Fibroblast of peridontal ligament (primary cell): ENCODE results near the gene EXOC4.
"Not testable (repeated sequence)": the region's sequence is repeated elsewhere in the genome, so short reads cannot be mapped to it uniquely, and the experiment has no call there.

Source experiments
- DNase-seq: peaks from one replicate; pipeline ENCODE4 v3.0.0-alpha.2; 2010; ENCODE audit errors: extremely low read depth

EXOC4 gene

DNA sequence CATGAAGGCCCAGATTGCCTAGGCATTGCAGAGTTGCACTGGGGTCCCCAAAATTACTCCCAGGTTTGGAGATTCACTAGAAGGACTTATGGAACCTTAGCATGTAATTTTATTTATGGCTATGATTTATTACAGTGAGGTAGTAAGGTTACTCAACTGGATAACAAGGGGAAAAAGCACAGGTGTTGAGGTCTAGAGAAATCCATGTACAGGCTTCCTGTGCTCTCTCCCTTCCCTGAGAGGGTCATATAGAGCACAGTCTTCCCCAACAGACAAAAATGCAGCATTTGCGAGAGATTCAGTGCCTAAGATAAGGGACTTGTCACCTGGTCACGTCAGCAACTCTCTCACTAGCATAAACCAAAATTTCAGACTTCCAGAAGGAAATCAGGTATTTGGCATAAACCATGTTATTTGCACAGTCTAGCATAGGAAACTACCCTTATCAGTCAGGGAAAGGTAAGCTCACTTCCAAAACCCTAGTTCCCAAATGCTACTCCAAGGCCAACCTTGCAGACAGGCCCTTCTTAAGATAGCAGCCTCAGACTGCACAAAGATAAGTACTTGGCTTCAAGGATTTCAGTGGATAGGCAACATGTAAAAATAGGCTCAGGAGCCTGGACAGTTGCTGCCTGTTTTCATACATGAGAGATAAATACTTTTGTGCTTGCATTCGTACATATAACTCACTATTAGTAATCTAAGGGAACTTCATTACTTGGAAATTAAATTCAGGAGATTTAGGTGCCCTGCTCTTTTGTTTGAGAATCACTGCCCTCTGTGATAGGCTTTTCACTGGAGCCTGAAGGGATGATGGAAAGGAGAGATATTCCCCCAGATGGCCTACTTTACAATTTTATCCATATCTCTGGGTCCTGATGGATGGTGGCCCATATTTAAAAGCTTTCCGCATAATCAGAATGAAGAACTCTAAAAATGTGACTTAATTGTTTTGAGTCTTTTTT is 495.8 kb downstream of the EXOC4 start:
- DNase-seq = no peak

DNA sequence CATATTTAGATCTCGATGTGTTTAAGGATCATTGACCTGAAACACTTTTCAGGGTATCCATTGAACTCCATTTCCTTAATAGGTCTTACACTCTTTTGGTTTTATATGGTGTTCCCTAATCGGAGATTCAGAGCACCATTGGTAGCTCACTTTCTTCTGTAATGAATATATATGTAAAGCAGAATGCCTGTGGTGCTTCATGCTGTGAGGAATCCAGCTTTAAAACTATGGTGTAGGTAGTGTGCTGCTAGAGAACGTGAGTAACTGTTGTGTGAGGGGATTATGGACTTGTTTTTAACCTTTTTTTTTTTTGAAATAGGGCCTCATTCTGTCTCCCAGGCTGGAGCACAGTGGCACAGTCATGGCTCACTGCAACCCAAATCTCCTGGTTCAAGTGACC is 497.4 kb downstream of the EXOC4 start:
- no peak for DNase-seq

DNA sequence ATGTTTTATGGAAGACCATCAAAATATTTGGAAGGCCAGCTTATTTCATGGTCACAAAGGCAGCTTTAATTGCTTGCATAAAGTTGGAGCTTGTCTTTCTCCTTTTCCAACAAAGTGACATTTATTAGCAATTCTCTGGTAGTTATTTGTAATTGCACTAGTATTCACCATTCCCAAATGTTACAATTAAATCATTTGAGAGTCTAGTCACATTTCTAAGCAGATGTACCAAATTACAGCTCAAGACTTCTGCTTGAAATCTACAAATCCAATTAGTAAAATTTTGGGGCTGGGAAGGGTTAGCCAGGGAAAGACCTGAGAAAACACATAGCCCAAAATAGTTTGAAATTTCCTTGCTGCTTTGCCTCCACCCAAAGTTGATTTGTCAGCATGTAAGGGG is 498.2 kb downstream of the EXOC4 start:
- no peak for DNase-seq

DNA sequence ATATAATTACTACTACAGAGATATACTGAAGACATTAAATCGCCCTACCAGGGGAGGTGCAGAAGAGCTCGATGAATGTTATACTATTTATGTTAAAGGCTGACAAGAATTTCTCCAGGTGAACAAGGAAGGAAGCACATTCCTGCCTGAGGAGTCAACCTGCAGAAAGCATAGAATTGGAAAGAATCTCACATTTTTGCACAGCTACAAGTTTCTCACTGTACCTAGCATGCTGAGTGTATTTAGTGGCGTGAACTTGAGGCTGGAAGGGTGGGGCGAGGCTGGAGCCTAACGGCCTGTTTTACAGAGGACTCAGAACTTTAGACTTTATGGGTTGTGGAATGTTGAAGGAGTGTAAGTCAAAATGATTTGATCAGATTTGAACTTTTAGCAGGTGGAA is 500.6 kb downstream of the EXOC4 start:
- no peak for DNase-seq

DNA sequence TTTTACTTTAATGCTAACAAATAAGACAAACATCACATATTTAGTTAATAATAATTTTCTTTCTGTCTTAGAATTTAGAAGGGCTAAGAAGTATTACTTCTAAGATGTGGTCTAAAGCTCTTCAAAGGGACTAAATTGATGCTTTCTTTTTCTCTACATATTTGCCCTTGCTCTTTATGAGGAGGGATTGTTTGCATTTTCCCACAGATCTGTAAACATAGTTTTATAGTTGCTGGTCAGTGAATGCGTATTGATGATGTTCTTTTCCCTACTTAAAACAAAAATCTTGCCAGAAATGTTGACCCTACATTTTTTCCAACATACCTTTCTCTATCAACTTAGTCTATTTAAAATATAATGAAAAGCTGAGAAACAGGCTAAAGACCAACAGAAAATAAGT is 501.8 kb downstream of the EXOC4 start:
- peak; percentile 10 for DNase-seq

DNA sequence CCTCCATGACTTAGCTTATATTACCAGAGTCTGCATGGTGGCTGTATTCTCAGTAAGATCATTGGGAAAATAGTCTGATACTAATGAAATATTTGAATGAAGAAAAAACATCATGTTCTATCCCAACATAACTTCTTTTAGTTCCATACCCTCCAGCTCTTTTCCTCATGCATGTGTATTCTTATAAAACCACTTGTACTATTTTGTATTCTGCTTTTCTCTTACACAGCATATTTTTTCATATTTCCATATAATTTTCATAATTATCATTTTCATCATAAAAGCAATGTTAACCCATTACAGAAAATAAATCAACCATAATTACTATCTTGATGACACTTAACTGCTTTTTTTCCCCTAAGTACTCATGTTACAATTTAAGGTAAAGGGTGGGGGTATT is 503.0 kb downstream of the EXOC4 start:
- DNase-seq = no peak

DNA sequence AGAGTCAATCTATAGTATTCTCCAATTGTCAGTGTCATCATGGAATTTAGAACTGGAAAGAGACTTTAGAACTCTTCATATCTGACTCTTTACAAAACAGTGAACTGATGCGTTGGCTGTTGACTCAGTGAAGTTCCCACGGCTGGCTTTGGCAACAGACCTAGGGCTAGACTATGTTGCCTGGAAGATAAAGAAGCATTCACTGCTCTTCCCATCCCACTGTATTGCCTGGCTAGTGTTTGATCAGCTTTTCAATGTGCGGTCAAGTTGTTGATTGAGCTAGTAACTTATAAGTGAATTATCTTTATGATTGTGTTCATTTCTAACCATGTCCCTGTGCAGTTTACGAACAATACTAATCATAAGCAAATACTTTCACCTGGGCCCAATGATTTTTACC is 508.6 kb downstream of the EXOC4 start:
- DNase-seq = no peak

DNA sequence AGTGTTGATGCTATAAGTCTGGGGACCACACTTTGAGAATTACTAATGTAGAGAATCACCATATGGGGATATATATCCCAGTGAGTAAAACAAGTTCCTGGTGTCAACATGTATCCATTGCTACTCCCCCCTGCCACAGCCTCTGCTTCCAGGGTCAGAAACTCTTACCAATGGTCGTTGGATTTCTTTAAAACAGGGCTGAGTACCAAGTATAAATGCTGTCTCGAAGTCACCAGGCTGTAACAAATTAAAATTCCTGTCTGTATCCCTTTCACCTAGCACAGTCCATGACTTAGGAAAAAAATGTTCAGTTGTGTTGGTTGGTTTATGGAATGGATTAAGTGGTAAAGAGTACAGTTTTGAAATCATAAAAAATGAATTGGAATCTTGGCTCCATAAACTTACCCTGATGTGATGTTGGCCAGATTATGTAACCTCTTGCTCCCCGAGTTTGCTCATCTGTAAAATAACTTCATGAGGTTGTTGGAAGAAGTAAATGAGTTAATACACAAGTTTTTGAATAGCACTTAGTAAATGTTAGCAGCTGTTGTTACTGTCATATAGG is 510.3 kb downstream of the EXOC4 start:
- peak; percentile 64 for DNase-seq

DNA sequence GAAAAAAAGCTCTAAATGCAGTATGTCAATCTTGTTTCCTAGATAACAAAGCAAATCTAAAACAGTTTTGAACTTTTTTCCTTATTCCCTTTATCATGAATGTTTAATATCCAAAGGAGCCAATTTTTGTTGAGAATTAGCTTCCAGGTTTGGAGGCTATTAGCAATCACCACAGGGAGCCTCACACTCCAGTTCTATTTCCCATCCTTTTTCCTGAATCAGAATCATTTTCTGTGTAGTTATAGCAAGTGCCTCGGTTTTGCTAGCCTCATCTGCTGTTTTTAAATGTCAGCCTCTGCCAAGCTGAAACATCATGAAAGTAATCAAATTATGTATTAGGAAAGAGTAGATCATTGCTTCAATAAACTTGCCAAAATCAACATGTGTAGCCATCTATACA is 516.8 kb downstream of the EXOC4 start:
- no peak for DNase-seq

DNA sequence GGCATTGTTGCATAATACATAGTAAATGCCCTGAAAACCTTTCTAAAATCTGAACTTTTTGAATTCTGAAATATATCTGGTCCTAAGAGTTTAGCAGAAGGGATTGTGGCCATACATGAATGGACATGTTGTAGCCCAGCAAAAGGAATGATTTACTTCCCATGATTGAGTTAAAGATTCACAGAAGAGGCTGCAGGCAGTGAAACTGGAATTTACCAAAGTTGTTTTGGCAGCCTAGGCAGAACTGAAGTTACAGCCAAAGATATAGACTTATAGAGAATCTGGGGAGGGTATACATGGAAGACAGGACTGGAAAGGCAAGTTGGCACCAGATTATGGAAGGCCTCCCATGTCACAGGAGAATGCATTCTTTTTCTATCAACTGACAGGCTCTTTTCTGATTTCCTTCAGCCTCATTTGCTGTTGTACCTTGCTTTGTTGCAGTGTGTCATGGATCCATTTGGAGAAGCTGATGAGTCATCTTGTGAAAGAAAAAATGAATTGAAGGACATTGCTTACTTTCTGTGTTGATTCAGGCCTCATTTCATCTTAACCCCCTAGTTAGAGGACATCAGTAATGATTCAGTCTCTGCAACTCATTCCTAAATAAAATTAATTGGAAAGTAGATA is 518.1 kb downstream of the EXOC4 start:
- peak; percentile 50 for DNase-seq

DNA sequence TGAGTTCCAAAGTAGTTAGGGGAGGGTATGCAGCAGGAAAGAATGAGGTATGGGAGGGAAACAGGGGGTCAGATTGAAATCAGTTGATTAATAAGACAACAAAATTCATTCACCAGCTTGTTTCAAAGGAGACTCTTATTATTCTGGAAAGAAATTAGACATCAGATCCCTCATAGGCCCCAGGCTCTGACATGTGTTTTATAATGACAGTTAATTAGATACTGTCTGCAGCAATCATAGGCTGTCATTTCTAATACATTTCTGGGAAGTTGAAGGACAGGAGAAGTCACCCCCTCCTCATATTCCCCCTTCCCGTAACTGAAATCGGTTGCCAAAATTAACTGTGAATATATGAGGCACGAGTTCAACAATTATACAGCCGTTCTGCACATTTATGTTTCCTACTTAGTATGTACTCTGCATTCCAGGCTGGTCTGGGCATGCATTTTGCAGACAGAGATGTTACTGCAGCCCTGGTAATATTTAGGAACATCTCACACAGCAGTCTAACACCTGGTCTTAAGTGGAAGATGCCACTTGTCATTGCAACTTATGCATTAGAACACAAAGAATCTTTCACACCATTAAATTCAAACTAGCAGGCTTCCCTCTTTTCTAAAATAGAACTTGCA is 519.0 kb downstream of the EXOC4 start:
- DNase-seq = no peak

DNA sequence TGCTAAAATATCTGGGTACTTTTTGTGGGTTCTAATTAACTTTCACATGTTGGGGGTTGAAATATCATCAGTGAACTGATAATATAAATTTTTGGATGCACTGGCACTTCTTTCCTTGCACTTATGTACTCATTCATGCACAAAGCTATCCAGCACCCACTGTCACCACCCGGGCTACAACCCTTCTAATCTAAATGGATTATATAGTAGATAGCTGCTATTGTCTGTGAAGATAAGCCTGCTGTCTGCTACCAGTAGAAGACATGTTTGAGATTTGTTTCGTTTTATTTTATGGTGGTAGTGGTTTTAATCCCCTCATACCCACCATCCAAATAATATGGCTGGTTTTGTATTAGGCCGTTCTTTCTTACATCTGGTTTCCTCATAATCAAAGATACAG is 520.7 kb downstream of the EXOC4 start:
- DNase-seq = no peak

DNA sequence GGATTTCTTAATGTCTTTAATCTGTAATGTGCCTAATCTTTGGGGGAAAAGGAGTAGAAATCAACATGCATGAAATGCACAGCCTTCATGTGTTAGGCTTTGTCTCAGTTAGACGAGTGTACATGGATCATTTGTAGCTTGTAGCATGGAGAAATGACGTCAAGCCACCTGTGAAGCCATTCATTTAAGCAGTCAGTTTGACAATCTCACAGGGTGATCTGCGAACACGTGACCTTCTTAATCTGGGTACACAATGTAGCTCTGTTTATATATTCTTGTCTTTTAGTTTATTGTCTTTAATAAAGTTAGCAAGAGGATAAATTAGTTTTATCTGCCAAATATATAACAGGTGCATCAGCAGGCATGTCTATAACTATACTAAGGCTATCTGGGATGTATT is 522.3 kb downstream of the EXOC4 start:
- DNase-seq = no peak

DNA sequence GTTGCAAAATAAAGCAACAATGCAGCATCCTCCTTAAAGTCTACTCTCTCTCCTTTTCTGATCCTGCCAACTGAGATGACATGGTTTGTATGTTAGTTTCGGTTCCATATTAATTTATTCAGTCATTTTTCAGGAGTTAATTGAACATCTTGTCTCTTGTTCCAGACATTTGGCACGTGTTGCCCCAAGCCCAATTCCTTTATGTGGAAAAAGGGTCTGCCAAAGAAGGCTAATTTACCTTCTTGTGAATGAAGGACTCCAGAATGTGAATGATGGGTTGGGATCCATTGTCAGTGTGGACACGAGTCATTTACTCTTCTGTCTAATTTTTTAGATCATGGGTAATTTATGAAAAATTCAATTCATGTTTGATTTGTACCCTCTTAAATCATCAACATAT is 523.4 kb downstream of the EXOC4 start:
- no peak for DNase-seq

DNA sequence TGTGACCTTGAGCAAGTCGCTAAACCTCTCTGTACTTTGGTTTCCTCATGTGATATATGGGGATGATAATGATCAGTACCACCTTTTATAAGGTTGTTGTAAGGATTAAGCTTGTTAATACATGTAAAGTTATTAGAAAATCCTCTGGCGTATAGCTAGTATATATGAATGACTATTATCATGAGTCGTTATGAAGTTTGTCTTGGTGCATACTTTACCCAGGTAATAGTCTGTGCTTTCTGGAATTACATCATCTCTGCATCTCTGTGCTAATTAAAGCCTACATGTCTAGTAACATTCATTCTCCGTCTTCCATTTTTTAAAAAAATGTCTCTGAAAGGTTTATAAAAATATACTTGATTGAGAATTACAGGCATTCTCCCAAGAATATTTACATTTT is 524.8 kb downstream of the EXOC4 start:
- DNase-seq = no peak

DNA sequence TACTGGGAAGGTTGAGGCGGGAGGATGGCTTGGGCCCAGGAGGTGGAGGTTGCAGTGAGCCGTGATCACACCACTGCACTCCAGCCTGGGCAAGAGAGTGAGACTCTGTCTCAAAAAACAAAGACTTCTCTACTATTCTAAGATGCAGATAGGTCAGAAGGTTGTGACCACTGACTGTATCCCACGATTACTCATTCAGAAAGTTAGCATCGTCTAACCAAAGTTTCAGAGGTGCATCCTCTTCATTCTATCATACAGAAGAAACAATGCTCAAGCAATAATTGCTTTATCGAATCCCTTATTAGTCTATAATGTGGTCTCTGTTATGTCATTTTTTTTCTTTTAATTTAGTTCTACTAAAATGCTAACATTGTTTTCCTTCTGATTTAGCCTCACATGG is 525.6 kb downstream of the EXOC4 start:
- no peak for DNase-seq

DNA sequence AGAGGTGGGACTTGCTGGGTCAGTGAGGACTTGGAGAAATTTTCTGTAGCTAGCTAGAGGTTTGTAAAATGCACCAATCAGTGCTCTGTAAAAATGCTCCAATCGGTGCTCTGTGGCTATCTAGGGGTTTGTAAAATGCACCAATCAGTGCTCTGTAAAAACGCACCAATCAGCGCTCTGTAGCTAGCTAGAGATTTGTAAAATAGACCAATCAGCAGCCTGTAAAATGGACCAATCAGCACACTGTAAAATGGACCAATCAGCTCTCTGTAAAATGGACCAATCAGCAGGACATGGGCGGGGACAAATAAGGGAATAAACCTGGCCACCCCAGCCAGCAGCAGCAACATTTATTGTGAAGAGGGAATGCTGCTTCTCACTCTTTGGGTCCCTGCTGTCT is 526.7 kb downstream of the EXOC4 start:
- not testable (repeated sequence) for DNase-seq

DNA sequence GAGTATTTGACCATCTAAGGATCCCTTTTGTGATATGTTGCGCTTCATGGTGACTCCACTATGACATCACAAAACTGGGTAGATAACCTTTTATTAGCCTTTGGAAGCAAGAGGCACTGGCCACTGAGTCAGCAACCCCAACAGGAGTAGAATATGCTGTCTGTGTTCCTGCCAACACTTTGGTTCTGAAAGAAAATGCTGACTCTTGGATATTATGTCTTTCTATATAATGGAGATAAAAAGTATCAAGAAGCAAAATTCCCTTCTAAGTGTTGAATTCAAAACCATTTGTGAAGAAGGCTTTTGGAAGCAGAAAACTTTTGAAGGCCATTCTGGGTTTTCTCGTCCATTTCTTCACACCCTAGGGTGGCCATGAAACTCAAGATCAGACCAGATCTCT is 528.0 kb downstream of the EXOC4 start:
- no peak for DNase-seq

DNA sequence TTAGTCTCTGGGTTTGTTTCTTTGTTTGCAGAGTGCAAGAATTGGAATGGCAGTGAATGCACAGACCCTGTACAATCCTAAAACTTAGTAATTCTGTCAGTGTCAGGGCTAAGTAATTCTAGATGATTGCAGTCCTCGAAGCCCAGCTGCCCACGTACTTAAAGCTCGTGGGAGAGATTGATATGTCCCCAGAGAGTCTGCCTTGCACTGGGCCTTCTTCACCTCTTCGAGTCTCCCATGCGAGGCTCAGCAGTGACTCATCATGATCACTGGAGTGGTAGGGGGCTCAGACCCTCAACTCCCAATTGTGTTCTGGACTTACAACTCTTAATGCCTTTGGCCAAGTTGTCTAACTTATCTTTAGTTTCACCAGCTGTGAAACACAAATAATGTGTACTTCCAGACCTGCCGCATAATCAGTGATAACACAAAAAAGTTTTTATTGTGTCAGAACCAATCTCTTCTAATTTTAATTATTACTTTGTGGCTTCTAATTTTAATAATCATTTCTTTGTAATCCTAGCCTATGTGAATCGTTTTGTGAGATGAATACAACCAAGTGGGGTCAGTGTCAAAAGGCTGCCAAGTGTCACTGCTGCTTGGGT is 528.7 kb downstream of the EXOC4 start:
- DNase-seq = no peak

DNA sequence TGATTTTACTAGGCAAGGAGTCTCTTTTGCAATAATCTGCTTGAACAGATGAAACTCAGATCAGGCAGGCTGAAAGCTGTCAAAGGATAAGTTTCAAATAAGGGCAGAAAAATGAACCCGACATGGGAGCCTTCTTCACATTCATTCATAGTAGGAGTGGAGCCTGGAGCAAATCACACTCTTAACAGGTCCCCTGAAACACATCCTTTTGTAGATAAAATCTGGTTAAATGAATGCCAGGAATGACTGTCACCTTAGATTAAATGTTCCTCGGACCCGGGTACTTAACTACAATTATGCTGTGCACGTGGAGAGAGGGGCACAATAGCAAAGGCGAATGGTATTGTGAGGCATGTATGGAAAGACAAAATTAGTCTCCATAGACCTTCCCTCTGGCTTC is 529.6 kb downstream of the EXOC4 start:
- DNase-seq = no peak

DNA sequence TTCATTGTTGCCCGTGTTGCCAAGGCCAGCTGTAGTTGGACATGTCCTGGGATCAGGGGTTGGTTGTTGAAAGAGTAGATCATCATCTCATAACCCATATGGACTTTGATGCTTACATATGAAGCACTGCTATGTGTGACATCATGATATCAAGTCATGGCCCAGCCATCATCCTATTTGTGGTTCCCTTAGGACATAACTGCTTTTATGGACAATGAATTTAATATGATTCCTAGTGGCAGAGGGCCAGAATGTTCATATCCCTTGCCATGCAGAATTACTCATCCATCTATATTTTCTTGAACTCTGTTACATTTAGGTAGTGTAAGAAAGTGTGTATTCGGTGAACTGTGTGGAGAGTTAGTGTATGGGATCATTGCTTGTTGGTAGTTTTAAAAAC is 530.4 kb downstream of the EXOC4 start:
- peak; percentile 31 for DNase-seq

DNA sequence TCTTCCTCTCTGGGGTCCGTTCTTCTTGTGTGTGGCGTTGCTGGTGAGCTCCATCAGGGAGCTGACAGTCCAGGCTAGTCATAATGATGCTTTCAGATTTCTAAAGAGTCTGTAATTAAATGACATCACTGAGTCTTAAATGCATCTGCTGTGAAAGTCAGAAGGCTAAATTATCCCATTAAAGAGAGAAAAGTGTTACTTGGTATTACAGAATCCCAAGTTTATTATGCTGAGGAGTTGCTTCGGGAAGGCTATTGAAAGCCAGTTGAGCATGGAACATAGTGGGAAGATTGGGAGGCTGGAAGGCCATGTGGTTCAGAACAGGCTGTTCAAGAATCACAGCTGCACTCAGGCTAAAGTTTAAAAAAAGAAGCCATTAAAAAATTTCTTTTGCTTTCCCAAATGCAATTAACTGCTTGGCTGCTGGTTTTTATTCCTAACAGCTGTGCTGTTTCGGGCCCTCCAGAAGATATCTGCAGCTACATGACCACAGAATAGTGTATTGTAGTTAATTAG is 531.7 kb downstream of the EXOC4 start:
- no peak for DNase-seq
